ENCODE measurements around the gene NHEJ1.
"Not testable (repeated sequence)": the region's sequence is repeated elsewhere in the genome, so short reads cannot be mapped to it uniquely, and the experiment has no call there.

The NHEJ1 gene, protein sequence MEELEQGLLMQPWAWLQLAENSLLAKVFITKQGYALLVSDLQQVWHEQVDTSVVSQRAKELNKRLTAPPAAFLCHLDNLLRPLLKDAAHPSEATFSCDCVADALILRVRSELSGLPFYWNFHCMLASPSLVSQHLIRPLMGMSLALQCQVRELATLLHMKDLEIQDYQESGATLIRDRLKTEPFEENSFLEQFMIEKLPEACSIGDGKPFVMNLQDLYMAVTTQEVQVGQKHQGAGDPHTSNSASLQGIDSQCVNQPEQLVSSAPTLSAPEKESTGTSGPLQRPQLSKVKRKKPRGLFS

DNA sequence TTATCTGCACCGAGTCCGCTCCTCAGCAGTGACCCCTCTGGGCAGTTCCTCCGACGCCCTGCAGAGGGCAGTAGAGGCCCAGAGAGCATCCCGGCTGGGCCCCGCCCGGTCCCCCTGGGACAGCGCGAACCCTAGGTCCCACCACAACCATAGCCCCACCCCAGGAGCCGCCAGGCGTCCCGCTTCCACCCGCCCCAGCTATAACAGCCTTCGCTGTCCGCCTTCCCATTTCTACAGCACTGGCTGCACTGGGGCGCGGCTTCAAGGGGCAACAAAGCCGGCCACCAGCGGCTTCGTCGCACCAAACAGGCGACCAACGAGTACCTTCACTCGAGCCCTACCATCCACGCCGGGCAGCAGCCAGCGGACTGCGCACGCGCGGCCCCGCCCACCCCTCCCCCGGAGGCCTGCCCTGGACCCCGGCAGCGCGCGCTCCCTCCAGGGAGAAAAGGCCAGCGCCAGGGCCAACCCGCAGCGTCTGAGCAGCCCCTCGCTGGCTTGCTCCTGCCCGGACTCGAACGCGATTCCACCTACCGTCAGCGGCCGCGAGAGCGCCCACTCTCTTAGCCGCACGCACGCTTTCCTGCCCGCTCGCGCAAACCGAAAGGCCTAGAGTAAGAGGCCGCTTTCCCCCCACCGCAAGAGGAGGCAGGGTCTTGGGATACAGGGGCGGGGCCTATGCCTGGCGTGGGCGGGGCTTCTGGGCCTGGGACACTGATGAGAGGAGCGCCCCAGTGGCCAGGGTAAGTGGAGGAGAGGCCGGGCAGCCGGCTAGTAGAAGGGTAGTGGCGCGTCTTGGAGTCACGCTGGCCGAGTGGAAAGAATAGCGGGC is at the start of gene NHEJ1:
Gene NHEJ1 (minus strand): TSS at position 630 of the 832 bp plus-strand sequence. CDS start 2,453 bp downstream, outside the sequence.
- DNase-seq = peak; percentile 86

DNA sequence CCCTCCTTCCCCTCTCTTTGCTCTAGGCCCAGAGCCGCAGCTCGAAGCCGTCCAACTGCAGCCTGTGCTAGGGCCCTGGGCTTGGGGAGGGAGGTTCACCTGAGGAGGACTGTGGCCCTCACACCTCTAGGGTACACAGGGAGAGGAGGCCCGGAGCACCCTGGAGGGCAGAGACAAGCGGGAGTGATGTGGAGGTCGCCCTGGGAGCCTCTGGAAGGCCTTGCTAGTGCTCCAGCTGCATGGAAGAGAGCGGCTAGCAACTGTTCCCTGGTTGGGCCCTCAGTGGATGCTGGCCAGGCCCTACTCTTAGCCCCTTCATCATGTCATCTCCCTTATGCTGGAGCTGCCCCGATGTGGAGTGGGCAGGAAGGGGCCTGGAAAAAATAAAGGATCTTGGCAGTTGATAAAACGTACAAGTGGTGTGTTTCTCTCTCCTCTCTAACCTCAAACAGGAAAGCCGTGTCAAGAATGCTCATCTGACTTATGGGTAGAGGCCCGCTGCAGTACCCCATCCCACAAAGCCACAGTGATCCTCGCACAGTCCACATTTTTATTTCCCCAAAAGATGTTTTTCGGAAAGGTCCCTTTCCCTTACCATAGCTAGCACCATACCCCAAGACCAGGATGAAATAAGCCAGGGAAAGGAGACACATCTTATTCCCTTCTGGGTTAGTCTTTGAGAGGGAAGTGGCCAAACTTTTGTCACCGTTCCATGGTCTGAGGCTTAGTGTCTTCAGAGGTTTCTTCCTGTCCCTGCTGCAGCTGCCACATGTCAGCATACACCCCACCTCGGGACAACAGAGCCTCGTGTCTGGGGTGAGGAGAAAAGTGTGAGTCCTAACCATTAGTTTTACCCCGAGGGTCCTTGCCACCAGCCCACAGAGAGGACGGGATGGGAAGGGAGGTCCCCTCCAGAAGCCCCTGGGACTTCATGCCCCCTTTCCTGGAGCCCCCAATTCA is 48.9 kb upstream of the NHEJ1 start:
- no peak for DNase-seq

GRCh38 chr2:219207884-219208740 is 47.5 kb upstream of the NHEJ1 start:
- DNase-seq = peak; percentile 50

DNA sequence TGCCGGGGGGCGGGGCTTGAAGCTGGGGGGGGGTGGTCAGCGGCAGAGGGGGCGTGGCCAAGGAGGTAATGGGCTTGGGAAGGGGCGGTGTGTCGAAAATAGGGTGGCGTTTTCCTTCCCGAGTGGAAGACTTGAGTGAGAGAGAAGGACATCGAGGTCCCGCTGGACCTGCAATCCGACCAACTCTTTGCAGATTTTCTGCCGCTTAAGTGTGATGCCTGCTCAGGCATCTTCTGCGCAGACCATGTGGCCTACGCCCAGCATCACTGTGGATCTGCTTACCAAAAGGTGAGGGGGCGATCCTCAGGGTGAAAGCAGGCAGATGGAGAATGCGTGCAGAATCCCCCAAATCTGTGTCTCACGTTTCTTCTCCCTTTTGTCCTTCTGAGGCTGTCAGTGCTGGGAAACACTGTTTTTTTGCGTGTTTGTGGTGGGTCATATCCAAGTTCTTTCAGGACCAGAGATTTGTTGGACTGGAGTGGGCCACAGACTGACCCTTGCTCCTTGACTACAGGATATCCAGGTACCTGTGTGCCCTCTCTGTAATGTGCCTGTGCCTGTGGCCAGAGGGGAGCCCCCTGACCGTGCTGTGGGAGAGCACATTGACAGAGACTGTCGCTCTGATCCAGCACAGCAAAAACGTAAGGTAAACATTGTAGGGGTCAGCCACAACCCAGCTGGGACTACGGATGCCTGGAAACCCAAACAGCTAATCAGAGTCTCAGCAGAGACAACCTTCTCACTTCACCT is 46.7 kb upstream of the NHEJ1 start:
- no peak for DNase-seq

- DNase-seq = peak; percentile 93
These were observed 45.9 kb upstream of the NHEJ1 start, which contains the start of gene ZFAND2B for GRCh38 chr2:219206328-219207133. Gene ZFAND2B, plus strand, starts transcription at chr2:219206782. Its CDS starts 206 bp downstream, at chr2:219206988.

GRCh38 chr2:219205981-219206327 is 45.3 kb upstream of the NHEJ1 start:
- no peak for DNase-seq

DNA sequence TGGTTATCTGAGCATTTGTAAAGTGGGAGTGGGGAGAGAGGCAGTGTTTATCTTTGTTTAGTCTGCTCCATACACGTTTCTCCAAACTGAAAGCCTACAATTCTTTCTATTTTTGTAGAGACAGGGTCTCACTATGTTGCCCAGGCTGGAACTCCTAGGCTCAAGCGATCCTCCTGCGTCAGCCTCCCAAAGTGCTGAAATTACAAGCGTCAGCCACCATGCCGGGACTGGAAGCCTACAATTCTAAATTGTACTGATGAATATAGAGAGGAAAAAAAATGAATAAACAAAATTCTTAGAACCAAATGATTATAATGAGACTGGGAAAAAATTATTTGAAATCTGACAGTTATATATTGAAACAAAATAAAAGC is 44.5 kb upstream of the NHEJ1 start:
- DNase-seq = no peak

GRCh38 chr2:219204425-219205164 is 44.0 kb upstream of the NHEJ1 start:
- no peak for DNase-seq

GRCh38 chr2:219201331-219201730 is 40.7 kb upstream of the NHEJ1 start:
- not testable (repeated sequence) for DNase-seq

- DNase-seq = peak; percentile 22
These were observed 40.1 kb upstream of the NHEJ1 start for GRCh38 chr2:219200502-219201326.

GRCh38 chr2:219199470-219200211 is 39.0 kb upstream of the NHEJ1 start:
- no peak for DNase-seq

DNA sequence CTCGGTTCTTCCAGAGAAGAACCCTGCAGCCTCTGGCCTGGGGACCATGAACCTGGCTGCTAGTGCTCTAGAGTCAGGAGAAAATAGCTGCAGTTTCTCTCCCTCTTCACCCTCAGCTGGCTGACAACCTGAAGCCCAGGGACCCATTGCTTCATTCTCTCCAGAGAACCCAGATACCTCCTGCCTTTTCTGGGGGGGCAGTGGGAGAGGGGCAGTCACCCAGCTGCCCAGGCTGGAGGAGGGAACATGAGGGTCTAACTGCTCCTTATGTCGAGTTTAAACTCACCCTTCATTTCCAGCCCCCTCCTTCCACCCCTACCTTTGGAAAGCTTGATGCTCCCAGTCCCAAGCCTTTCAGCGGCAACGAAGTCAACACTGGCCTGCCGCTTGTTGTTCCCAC is 38.4 kb upstream of the NHEJ1 start:
- DNase-seq = no peak

- DNase-seq = no peak
These were observed 36.8 kb upstream of the NHEJ1 start for GRCh38 chr2:219197388-219197787.

DNA sequence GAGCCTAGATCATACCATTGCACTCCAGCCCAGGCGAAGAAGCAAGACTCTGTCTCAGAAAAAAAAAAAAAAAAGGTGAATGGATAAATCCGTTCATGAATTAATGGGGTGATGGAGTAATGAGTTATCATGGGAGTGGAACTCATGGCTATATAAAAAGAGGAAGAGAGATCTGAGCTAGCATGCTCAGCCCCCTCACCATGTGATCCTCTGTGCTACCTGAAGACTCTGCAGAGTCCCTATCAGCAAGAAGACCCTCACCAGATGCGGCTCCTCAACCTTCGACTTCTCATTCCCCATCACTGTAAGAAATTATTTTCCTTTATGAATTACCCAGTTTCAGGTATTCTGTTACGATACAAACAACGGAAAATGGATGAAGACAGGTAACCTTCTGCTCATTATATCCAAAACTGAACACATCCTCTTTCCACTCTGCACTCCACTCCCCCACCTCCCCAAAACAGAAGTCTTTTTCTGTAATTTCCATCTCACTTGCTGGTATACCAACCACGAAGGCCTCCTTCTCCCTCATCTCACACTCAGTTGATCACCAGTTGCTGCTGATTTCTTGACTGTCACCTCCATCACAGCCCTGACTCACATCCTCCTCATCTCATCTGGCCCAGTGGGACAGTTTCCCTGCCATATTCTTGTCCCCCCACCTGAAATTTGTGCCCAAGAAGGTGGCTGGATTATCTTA is 26.3 kb upstream of the NHEJ1 start:
- DNase-seq = no peak

DNA sequence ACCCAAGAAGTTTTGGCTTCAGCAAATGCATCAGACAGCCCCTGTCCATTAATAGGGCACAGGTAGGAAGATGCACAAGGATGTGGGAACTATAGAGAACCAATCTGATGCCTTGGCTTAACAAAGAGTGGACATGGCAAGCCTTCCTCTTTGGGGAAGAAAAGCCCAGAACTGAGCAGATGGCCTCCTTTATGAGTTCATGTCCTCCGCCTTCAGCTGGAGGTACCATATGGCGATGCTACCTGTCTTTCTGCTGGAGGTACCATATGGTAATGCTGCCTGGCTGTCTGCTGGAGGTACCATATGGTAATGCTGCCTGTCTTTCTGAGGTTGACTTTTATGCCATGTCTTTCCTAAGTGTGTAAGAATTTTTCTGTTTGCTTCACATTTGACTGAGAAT is 23.5 kb upstream of the NHEJ1 start:
- peak; percentile 88 for DNase-seq

GRCh38 chr2:219183151-219183772 is 22.6 kb upstream of the NHEJ1 start:
- DNase-seq = no peak

Data from NCI-H69 (cell line).